HEK293T (cell line): ENCODE results near the gene PAPPA2.

Source experiments
- BHLHE40 ChIP-seq: fragments of 450-650 bp; IDR thresholded peaks from 2 replicates; pipeline ENCODE4 v1.6.1; 2016; ENCODE audit warnings: mild to moderate bottlenecking, moderate library complexity, borderline replicate concordance
- CTBP1 ChIP-seq: fragments of 450-650 bp; IDR thresholded peaks from 2 replicates; pipeline ENCODE4 v1.6.1; 2016; ENCODE audit warnings: borderline replicate concordance
- FOXA1 ChIP-seq: fragments of 450-650 bp; IDR thresholded peaks from 2 replicates; pipeline ENCODE4 v1.6.1; 2016; ENCODE audit warnings: mild to moderate bottlenecking
- FOXK2 ChIP-seq: fragments of 450-650 bp; IDR thresholded peaks from 2 replicates; pipeline ENCODE4 v1.6.1; 2016; ENCODE audit warnings: mild to moderate bottlenecking
- FOXM1 ChIP-seq: fragments of 450-650 bp; IDR thresholded peaks from 2 replicates; pipeline ENCODE4 v1.6.1; 2017; ENCODE audit warnings: mild to moderate bottlenecking, borderline replicate concordance
- HDGF ChIP-seq: fragments of 450-650 bp; IDR thresholded peaks from 2 replicates; pipeline ENCODE4 v1.6.1; 2017; ENCODE audit warnings: antibody characterized with exemption, borderline replicate concordance
- L3MBTL2 ChIP-seq: fragments of 450-650 bp; conservative IDR thresholded peaks from 2 replicates; pipeline ENCODE4 v1.6.1; 2016; ENCODE audit warnings: mild to moderate bottlenecking
- NFRKB ChIP-seq: fragments of 450-650 bp; IDR thresholded peaks from 2 replicates; pipeline ENCODE4 v1.6.1; 2016; ENCODE audit warnings: mild to moderate bottlenecking, moderate library complexity
- SUZ12 ChIP-seq: fragments of 450-650 bp; IDR thresholded peaks from 2 replicates; pipeline ENCODE4 v1.6.1; 2016; ENCODE audit warnings: mild to moderate bottlenecking

DNA sequence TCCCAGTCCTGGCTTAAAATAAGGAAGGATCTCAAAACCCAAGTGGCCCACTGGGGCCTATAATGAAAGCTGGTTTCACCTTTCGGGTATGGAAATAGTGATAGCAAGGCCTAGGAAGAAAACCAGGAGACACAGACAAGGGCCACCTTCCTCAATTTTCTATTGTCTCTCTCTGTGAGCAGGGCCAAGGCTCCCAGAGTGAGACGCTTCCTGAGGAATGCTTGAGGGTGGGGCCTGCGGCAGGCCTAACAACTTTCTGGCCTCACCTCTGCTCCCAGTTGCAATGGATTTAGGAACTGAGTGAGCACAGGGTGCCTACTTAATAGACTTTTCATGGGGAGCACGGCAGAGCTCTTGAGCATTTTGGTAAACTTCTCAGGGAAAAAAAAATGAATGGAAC, 400.6 kb downstream of the PAPPA2 start:
- TF ChIP-seq NFRKB, result no peak
- no peak for TF ChIP-seq FOXK2
- no peak for TF ChIP-seq SUZ12
- no peak for TF ChIP-seq CTBP1
- TF ChIP-seq BHLHE40, result no peak
- TF ChIP-seq FOXM1, result no peak
- TF ChIP-seq FOXA1, result no peak
- TF ChIP-seq HDGF, result no peak
- no peak for TF ChIP-seq L3MBTL2
